Measurements from ENCODE around the gene PRM3. TPM values are rescaled to one million over a fixed set of nuclear protein-coding genes. Genes with fewer than 3 reads are reported as not detected.

The PRM3 gene
- total RNA-seq, 1 experiment from 2014 or later = not detected

- no peak for DNase-seq (ENCODE audit: low read depth)
These were observed 7.4 kb upstream of the PRM3 start, which contains the start of gene PRM1 for GRCh38 chr16:11280616-11281522. Gene PRM1, minus strand, starts transcription at chr16:11281330. Its CDS starts 92 bp downstream, at chr16:11281238.

- DNase-seq (ENCODE audit: low read depth) = no peak
These were observed 5.5 kb upstream of the PRM3 start for GRCh38 chr16:11278681-11279628.

GRCh38 chr16:11277607-11278337 lies 4.3 kb upstream of the PRM3 start:
- no peak for DNase-seq (ENCODE audit: low read depth)

GRCh38 chr16:11276896-11277593 lies 3.6 kb upstream of the PRM3 start:
- no peak for DNase-seq (ENCODE audit: low read depth)

GRCh38 chr16:11276143-11276895 lies 2.9 kb upstream of the PRM3 start, which contains the start of gene PRM2:
Gene PRM2, minus strand, starts transcription at chr16:11276480. Its CDS starts 110 bp downstream, at chr16:11276370.
- no peak for DNase-seq (ENCODE audit: low read depth)

GRCh38 chr16:11274964-11275363 lies 1.5 kb upstream of the PRM3 start:
- no peak for DNase-seq (ENCODE audit: low read depth)

- peak; percentile 45 for DNase-seq (ENCODE audit: low read depth)
These were observed 394 bp upstream of the PRM3 start for GRCh38 chr16:11273721-11274324.

- no peak for DNase-seq (ENCODE audit: low read depth)
These were observed 945 bp downstream of the PRM3 start for GRCh38 chr16:11272484-11272883.

GRCh38 chr16:11271610-11272009 lies 1.8 kb downstream of the PRM3 start:
- no peak for DNase-seq (ENCODE audit: low read depth)

GRCh38 chr16:11270602-11271162 lies 2.7 kb downstream of the PRM3 start:
- DNase-seq (ENCODE audit: low read depth) = no peak

GRCh38 chr16:11268921-11269375 lies 4.5 kb downstream of the PRM3 start, which contains the start of gene TNP2:
Gene TNP2, minus strand, starts transcription at chr16:11269325. Its CDS starts 63 bp downstream, at chr16:11269262.
- no peak for DNase-seq (ENCODE audit: low read depth)

GRCh38 chr16:11265124-11265523 lies 8.3 kb downstream of the PRM3 start:
- no peak for DNase-seq (ENCODE audit: low read depth)

- DNase-seq (ENCODE audit: low read depth) = no peak
These were observed 9.1 kb downstream of the PRM3 start for GRCh38 chr16:11264155-11264832.

GRCh38 chr16:11263737-11264136 lies 9.7 kb downstream of the PRM3 start:
- no peak for DNase-seq (ENCODE audit: low read depth)

GRCh38 chr16:11262915-11263314 lies 10.5 kb downstream of the PRM3 start:
- DNase-seq (ENCODE audit: low read depth) = no peak

- no peak for DNase-seq (ENCODE audit: low read depth)
These were observed 12.8 kb downstream of the PRM3 start for GRCh38 chr16:11260596-11260966.

- DNase-seq (ENCODE audit: low read depth) = no peak
These were observed 13.5 kb downstream of the PRM3 start for GRCh38 chr16:11259655-11260595.

All from RPMI7951 (cell line).